Thyroid gland (tissue), 4 donors: ENCODE results near the gene KCNH4. TPM values are rescaled to one million over a fixed set of nuclear protein-coding genes. Genes with fewer than 3 reads are reported as not detected.
"Not testable (repeated sequence)": the region's sequence is repeated elsewhere in the genome, so short reads cannot be mapped to it uniquely, and the experiment has no call there.

Experiments used
- DNase-seq, 2 donors: peaks; one replicate each; pipeline ENCODE4 v3.0.0-alpha.2; 2019
- H3K27ac ChIP-seq, 3 donors: fragments of 200-600 bp; sonication (generic); 1 replicate in 2 of 3; 2 replicates in 1 of 3; pipeline ENCODE4 v1.5.1; 2016 to 2019; ENCODE audit warnings: mild to moderate bottlenecking in 1 of 3, moderate library complexity in 1 of 3
- H3K27me3 ChIP-seq: fragments of 200-600 bp; sonication (generic); one replicate; pipeline ENCODE4 v1.5.1; 2019
- H3K36me3 ChIP-seq, 2 donors: fragments of 200-600 bp; sonication (generic); one replicate each; pipeline ENCODE4 v1.5.1; 2016 to 2019
- H3K4me1 ChIP-seq, 2 donors: fragments of 200-600 bp; sonication (generic); one replicate each; pipeline ENCODE4 v1.5.1; 2017 to 2019
- H3K4me3 ChIP-seq, 3 donors: fragments of 200-600 bp; sonication (generic); replicated peaks in 1 of 3; 1 replicate in 2 of 3; 2 replicates in 1 of 3; pipeline ENCODE4 v1.5.1; 2016; ENCODE audit warnings: mild to moderate bottlenecking in 1 of 3
- H3K9me3 ChIP-seq: fragments of 200-600 bp; sonication (generic); one replicate; pipeline ENCODE4 v1.5.1; 2017
- CTCF ChIP-seq, 6 experiments: fragments of 200-600 bp in 3 of 6; fragments of 450-650 bp in 3 of 6; sonication (generic) in 3 of 6; IDR thresholded peaks; one replicate each; pipeline ENCODE4 v1.5.1; 2016 to 2019; ENCODE audit warnings: antibody characterized with exemption in 6 of 6, mild to moderate bottlenecking in 2 of 6, inconsistent platforms in 1 of 6, moderate library complexity in 1 of 6
- POLR2A ChIP-seq, 2 donors: fragments of 450-650 bp; IDR thresholded peaks; one replicate each; pipeline ENCODE4 v1.6.1; 2017; ENCODE audit warnings: antibody characterized with exemption in 2 of 2, mild to moderate bottlenecking in 2 of 2, moderate library complexity in 1 of 2
- WGBS, 2 donors: methylation state at CpG; one replicate each; pipeline ENCODE4 v1.1.5; 2017; 5-methylcytosine and 5-hydroxymethylcytosine counted together
- intact Hi-C: fragments of 100-400 bp; cut with DNase I; formaldehyde crosslinking; loops from one replicate; pipeline ENCODE4 v1.15.1; 2023
- total RNA-seq, 4 donors: library from RNA; depleted of rRNA; stranded (reverse); fragments of >200 nt; gene quantifications; one replicate each; pipeline ENCODE4 v1.2.3, GENCODE V29; 2016

KCNH4 gene
- total RNA-seq, 4 donors from 2014 or later: not detected

- no peak overlapping the region for H3K27ac ChIP-seq
- intact Hi-C loops: no loop called here
- peaks cover 15 to 52% of the 10 kb centered on the region in 2 donors for H3K4me1 ChIP-seq
- H3K36me3 ChIP-seq: peaks cover 5% of the 10 kb centered on the region in 2 donors
- no peak overlapping the region for H3K4me3 ChIP-seq
- DNase-seq: peak; percentile 47 to 52
- no peaks in the 10 kb centered on the region for H3K9me3 ChIP-seq
- WGBS, 2 donors: 40 to 66% methylated on average over 6 to 7 of the region's 7 CpGs
- TF ChIP-seq CTCF (IDR thresholded peaks at IDR 0.05) (no peak), POLR2A (IDR thresholded peaks at IDR 0.05) (no peak)
- no peaks in the 10 kb centered on the region for H3K27me3 ChIP-seq
These were observed 38.5 kb downstream of the KCNH4 start for GRCh38 chr17:42142371-42142896.

GRCh38 chr17:42141382-42141781 is 39.6 kb downstream of the KCNH4 start:
- DNase-seq: no peak
- no peak overlapping the region for H3K4me3 ChIP-seq
- H3K27me3 ChIP-seq: no peaks in the 10 kb centered on the region
- intact Hi-C loops: no loop called here
- H3K4me1 ChIP-seq: peaks cover 18 to 61% of the 10 kb centered on the region in 2 donors
- H3K27ac ChIP-seq: no peak overlapping the region
- 76 to 79% methylated on average over 8 of the region's 8 CpGs for WGBS, 2 donors
- H3K36me3 ChIP-seq: peaks cover 5% of the 10 kb centered on the region in 2 donors
- TF ChIP-seq CTCF (IDR thresholded peaks at IDR 0.05): no peak
- no peak for TF ChIP-seq POLR2A (IDR thresholded peaks at IDR 0.05)
- no peaks in the 10 kb centered on the region for H3K9me3 ChIP-seq

DNA sequence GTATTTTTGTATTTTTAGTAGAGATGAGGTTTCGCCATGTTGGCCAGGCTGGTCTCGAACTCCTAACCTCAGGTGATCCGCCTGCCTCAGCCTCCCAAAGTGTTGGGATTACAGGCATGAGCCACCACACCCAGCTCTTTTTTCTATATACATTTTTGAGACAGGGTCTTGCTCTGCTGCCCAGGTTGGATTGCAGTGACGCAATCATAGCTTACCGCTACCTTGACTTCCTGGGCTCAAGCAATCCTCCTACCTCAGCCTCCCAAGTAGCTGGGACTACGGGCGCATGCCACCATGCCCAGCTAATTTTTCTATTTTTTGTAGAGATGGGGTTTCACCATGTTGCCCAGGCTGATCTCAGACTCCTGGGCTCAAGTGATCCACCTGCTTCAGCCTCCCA is 40.3 kb downstream of the KCNH4 start:
- H3K27ac ChIP-seq, intact Hi-C loops, H3K9me3 ChIP-seq, H3K27me3 ChIP-seq, H3K36me3 ChIP-seq, DNase-seq, H3K4me3 ChIP-seq: not testable (repeated sequence)
- WGBS, 2 donors: 94 to 100% methylated on average over 7 of the region's 7 CpGs
- peaks cover 25 to 67% of the 10 kb centered on the region in 2 donors for H3K4me1 ChIP-seq

- TF ChIP-seq POLR2A (IDR thresholded peaks at IDR 0.05) (no peak), CTCF (IDR thresholded peaks at IDR 0.05) (no peak)
- no peak for DNase-seq
- H3K27me3 ChIP-seq: no peaks in the 10 kb centered on the region
- H3K4me3 ChIP-seq: no peak overlapping the region
- H3K9me3 ChIP-seq: no peaks in the 10 kb centered on the region
- 50 to 59% methylated on average over 2 to 7 of the region's 7 CpGs for WGBS, 2 donors
- peaks cover 0 to 5% of the 10 kb centered on the region in 2 donors for H3K36me3 ChIP-seq
- intact Hi-C loops: no loop called here
- H3K4me1 ChIP-seq: peaks cover 39 to 85% of the 10 kb centered on the region in 2 donors
- H3K27ac ChIP-seq: peak overlapping the region in 2 of 3 donors; percentile 45 to 63
These were observed 42.0 kb downstream of the KCNH4 start for GRCh38 chr17:42138749-42139492.

DNA sequence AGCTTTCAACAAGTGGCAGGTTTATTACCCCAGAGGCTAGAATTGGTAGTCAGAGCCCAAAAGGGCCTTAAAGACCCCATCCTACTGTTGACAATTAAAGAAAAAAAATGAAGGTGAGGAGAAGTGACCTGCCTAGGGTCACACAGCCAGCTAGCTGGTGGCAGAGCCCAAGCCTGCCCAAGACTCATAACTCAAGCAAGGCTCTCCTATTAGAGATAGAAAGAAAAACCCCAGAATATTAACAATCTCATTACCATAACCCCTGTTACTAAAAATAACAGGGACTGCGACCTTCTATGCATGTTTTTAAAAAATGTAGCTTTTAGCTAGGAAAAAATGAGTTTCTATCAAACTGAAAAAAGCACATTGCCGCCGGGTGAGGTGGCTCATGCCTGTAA is 44.3 kb downstream of the KCNH4 start:
- Histone ChIP-seq H3K27me3 (no peaks in the 10 kb centered on the region), H3K4me1 (peaks cover 56 to 89% of the 10 kb centered on the region in 2 donors), H3K9me3 (no peaks in the 10 kb centered on the region), H3K36me3 (peaks cover 0 to 5% of the 10 kb centered on the region in 2 donors), H3K4me3 (no peak overlapping the region), H3K27ac (peak overlapping the region; percentile 85 to 89 (median 86))
- intact Hi-C loops: no loop called here
- 83 to 89% methylated on average over 3 of the region's 3 CpGs for WGBS, 2 donors
- DNase-seq: no peak
- TF ChIP-seq CTCF (IDR thresholded peaks at IDR 0.05): no peak
- TF ChIP-seq POLR2A (IDR thresholded peaks at IDR 0.05): no peak
